Lower lobe of right lung (tissue), 2 donors: ENCODE measurements around the gene SST. TPM values are rescaled to one million over a fixed set of nuclear protein-coding genes. Genes with fewer than 3 reads are reported as not detected.
"Not testable (repeated sequence)": the region's sequence is repeated elsewhere in the genome, so short reads cannot be mapped to it uniquely, and the experiment has no call there.

Source experiments
- ATAC-seq, 2 donors: fragments of 200-7000 bp; cut with Tn5 transposase; one replicate each; pipeline ENCODE4 v1.9.1; 2020 to 2022; ENCODE audit warnings: mild to moderate bottlenecking in 2 of 2, moderate library complexity in 2 of 2
- DNase-seq: peaks from one replicate; pipeline ENCODE4 v3.0.0-alpha.2; 2020
- H3K27ac ChIP-seq: fragments of 200-600 bp; one replicate; pipeline ENCODE4 v1.8.0; 2022
- H3K27me3 ChIP-seq: fragments of 200-600 bp; one replicate; pipeline ENCODE4 v1.8.0; 2022; ENCODE audit warnings: low read depth
- H3K36me3 ChIP-seq: fragments of 200-600 bp; one replicate; pipeline ENCODE4 v1.8.0; 2022; ENCODE audit warnings: mild to moderate bottlenecking
- H3K4me1 ChIP-seq: fragments of 200-600 bp; one replicate; pipeline ENCODE4 v1.8.0; 2022
- H3K4me3 ChIP-seq: fragments of 200-600 bp; one replicate; pipeline ENCODE4 v1.8.0; 2022; ENCODE audit warnings: mild to moderate bottlenecking
- H3K9me3 ChIP-seq: fragments of 200-600 bp; one replicate; pipeline ENCODE4 v1.8.0; 2022
- CTCF ChIP-seq: fragments of 200-600 bp; IDR thresholded peaks from one replicate; pipeline ENCODE4 v1.8.0; 2022; ENCODE audit warnings: antibody characterized with exemption, mild to moderate bottlenecking
- intact Hi-C: fragments of 100-400 bp; cut with DNase I; formaldehyde crosslinking; loops from one replicate; pipeline ENCODE4 v1.11.0; 2022
- total RNA-seq: library from RNA; stranded (reverse); fragmentation: NEBNext Ultra II Directional; extraction: Animal tissue kit (Norgen Biotek cat#: 25700); gene quantifications from one replicate; pipeline ENCODE4 v1.2.1, GENCODE V29; 2021
- donor health status: DM: no; HTN: yes; CAD: no; lungs with severe emphysema.

SST gene
- total RNA-seq, 1 donor from 2014 or later, result not detected

GRCh38 chr3:187693431-187693830, 23.2 kb upstream of the SST start:
- no peak for TF ChIP-seq CTCF
- DNase-seq (no peak), ATAC-seq (no peak)
- no peaks in the 10 kb centered on the region for H3K4me1 ChIP-seq
- H3K4me3 ChIP-seq, result no peak overlapping the region
- no peak overlapping the region for H3K27ac ChIP-seq
- no peaks in the 10 kb centered on the region for H3K9me3 ChIP-seq
- no peaks in the 10 kb centered on the region for H3K36me3 ChIP-seq
- no peaks in the 10 kb centered on the region for H3K27me3 ChIP-seq
- intact Hi-C loops, result no loop called here

- Histone ChIP-seq H3K27ac (no peak overlapping the region), H3K4me1 (no peaks in the 10 kb centered on the region), H3K4me3 (no peak overlapping the region), H3K9me3 (peaks cover 4% of the 10 kb centered on the region), H3K27me3 (no peaks in the 10 kb centered on the region), H3K36me3 (no peaks in the 10 kb centered on the region)
- DNase-seq, result no peak
- no peak for ATAC-seq
- no peak for TF ChIP-seq CTCF
- intact Hi-C loops, result no loop called here
These were observed 19.8 kb upstream of the SST start for GRCh38 chr3:187689984-187690383.

- H3K4me1 ChIP-seq, result no peaks in the 10 kb centered on the region
- no peaks in the 10 kb centered on the region for H3K36me3 ChIP-seq
- peaks cover 5% of the 10 kb centered on the region for H3K27me3 ChIP-seq
- DNase-seq, result no peak
- H3K27ac ChIP-seq, result no peak overlapping the region
- peaks cover 4% of the 10 kb centered on the region for H3K9me3 ChIP-seq
- TF ChIP-seq CTCF, result no peak
- H3K4me3 ChIP-seq, result no peak overlapping the region
- ATAC-seq, result no peak
- intact Hi-C loops, result no loop called here
These were observed 16.6 kb upstream of the SST start for GRCh38 chr3:187686621-187687273.

GRCh38 chr3:187685948-187686347, 15.8 kb upstream of the SST start:
- no peaks in the 10 kb centered on the region for H3K36me3 ChIP-seq
- no peak overlapping the region for H3K27ac ChIP-seq
- no peak for TF ChIP-seq CTCF
- H3K4me3 ChIP-seq, result no peak overlapping the region
- intact Hi-C loops, result no loop called here
- no peaks in the 10 kb centered on the region for H3K4me1 ChIP-seq
- DNase-seq, result no peak
- peaks cover 4% of the 10 kb centered on the region for H3K9me3 ChIP-seq
- peaks cover 5% of the 10 kb centered on the region for H3K27me3 ChIP-seq
- ATAC-seq, result no peak

- Histone ChIP-seq H3K27ac (no peak overlapping the region), H3K36me3 (no peaks in the 10 kb centered on the region), H3K9me3 (peaks cover 4% of the 10 kb centered on the region), H3K27me3 (peaks cover 5% of the 10 kb centered on the region), H3K4me1 (no peaks in the 10 kb centered on the region), H3K4me3 (no peak overlapping the region)
- DNase-seq, result no peak
- intact Hi-C loops, result no loop called here
- no peak for ATAC-seq
- no peak for TF ChIP-seq CTCF
These were observed 14.7 kb upstream of the SST start for GRCh38 chr3:187684880-187685279.

GRCh38 chr3:187684444-187684843, 14.2 kb upstream of the SST start:
- intact Hi-C loops, result no loop called here
- no peak overlapping the region for H3K27ac ChIP-seq

GRCh38 chr3:187681756-187682155, 11.6 kb upstream of the SST start:
- H3K4me1 ChIP-seq, H3K4me3 ChIP-seq, intact Hi-C loops, H3K27me3 ChIP-seq, H3K36me3 ChIP-seq, DNase-seq, H3K27ac ChIP-seq, H3K9me3 ChIP-seq, ATAC-seq: not testable (repeated sequence)

More at GRCh38 chr3:187684444-187684843, 14.2 kb upstream of the SST start:
- Histone ChIP-seq H3K9me3 (peaks cover 4% of the 10 kb centered on the region), H3K36me3 (no peaks in the 10 kb centered on the region), H3K4me3 (no peak overlapping the region), H3K27me3 (peaks cover 5% of the 10 kb centered on the region), H3K4me1 (no peaks in the 10 kb centered on the region)
- TF ChIP-seq CTCF, result no peak
- DNase-seq (no peak), ATAC-seq (no peak)
